ENCODE results near the gene KIF17. TPM values are rescaled to one million over a fixed set of nuclear protein-coding genes. Genes with fewer than 3 reads are reported as not detected.

The KIF17 gene
- total and polyA plus RNA-seq, 2 of the 4 experiments (the other 2 are of a cell fraction) = 4.5 to 5.7 TPM

GRCh38 chr1:20713440-20713839 lies 4.4 kb downstream of the KIF17 start:
- DNase-seq (no peak), ATAC-seq (ENCODE audit: low read depth) (no peak)
- intact Hi-C loops (cut with micrococcal nuclease) (no loop called here), in situ Hi-C loops (cut with MboI; ENCODE audit: low sequenced_read_pairs) (no loop called here), dilution Hi-C loops (cut with HindIII; ENCODE audit: low sequenced_read_pairs, unreplicated experiment) (no loop called here)
- H2BK120ac ChIP-seq (ENCODE audit: low read depth, low read length) = no peak overlapping the region
- 80% methylated on average over 1 of the region's 6 CpGs; no CpG with 5 or more reads in 1 of the 2 experiments for WGBS, 2 experiments (ENCODE audit: extremely low coverage in 2 of 2, insufficient read length in 1 of 2)
- H3K27me3 ChIP-seq (ENCODE audit: control insufficient read depth, insufficient read depth, low read length) = no peaks in the 10 kb centered on the region
- H3K79me1 ChIP-seq (ENCODE audit: low read depth in 1 of 2, low read length in 2 of 2) = no peaks in the 10 kb centered on the region
- H4K20me1 ChIP-seq (ENCODE audit: insufficient read depth, low read length) = no peaks in the 10 kb centered on the region
- peaks cover 2% of the 10 kb centered on the region; the same call in 1 of the 2 replicates for H3K4me1 ChIP-seq (ENCODE audit: control insufficient read depth, insufficient read depth, low read length)
- H3K9me1 ChIP-seq (ENCODE audit: insufficient read depth, low read length) = peaks cover 8% of the 10 kb centered on the region; the same call in 1 of the 2 replicates
- no peak overlapping the region for H3K56ac ChIP-seq (ENCODE audit: extremely low read depth, insufficient read depth, low read length)
- H2AFZ ChIP-seq (replicated peaks; ENCODE audit: low read length, poor library complexity) = no peak overlapping the region
- H3K18ac ChIP-seq (ENCODE audit: low read depth, low read length) = no peak overlapping the region
- no peak overlapping the region for H3K23ac ChIP-seq (ENCODE audit: low read depth, low read length)
- H4K91ac ChIP-seq (ENCODE audit: insufficient read depth, low read depth, low read length) = no peak overlapping the region
- ChIA-PET CTCF (no interaction called here), POLR2A (ENCODE audit: unreplicated experiment) (no interaction called here)
- H3K4ac ChIP-seq (ENCODE audit: low read depth, low read length) = no peak overlapping the region
- no peak overlapping the region for H3K9ac ChIP-seq (ENCODE audit: low read depth, low read length)
- no peak overlapping the region for H2BK15ac ChIP-seq (ENCODE audit: low read depth, low read length)
- no peak overlapping the region for H4K8ac ChIP-seq (ENCODE audit: low read depth in 2 of 2, low read length in 2 of 2)
- peak overlapping the region; percentile 65 for H2AK9ac ChIP-seq (replicated peaks; ENCODE audit: low read depth, low read length, poor library complexity)
- H2AK5ac ChIP-seq (ENCODE audit: low read depth, low read length) = no peak overlapping the region; the same call in 1 of the 2 replicates
- H3K4me2 ChIP-seq (ENCODE audit: low read depth, low read length) = no peak overlapping the region
- H2BK20ac ChIP-seq (ENCODE audit: low read depth, low read length) = no peak overlapping the region
- no peak overlapping the region for H3K4me3 ChIP-seq (ENCODE audit: insufficient read depth, low read depth, low read length)
- no peak overlapping the region for H2BK5ac ChIP-seq (ENCODE audit: low read depth, low read length, poor library complexity, severe bottlenecking)
- no peak overlapping the region for H4K5ac ChIP-seq (ENCODE audit: low read depth, low read length)
- BruUV-seq (replicated peaks) = no TSS peak
- no peaks in the 10 kb centered on the region for H3K36me3 ChIP-seq (ENCODE audit: control insufficient read depth, insufficient read depth, low read length)
- no peak overlapping the region for H3K27ac ChIP-seq (ENCODE audit: insufficient read depth, low read length)
- TF ChIP-seq POLR2A (IDR thresholded peaks at IDR 0.05; ENCODE audit: low read depth, low read length) (no peak), USF2 (IDR thresholded peaks at IDR 0.05; ENCODE audit: low read depth, low read length) (no peak), CHD1 (IDR thresholded peaks at IDR 0.05; ENCODE audit: low read depth, low read length) (no peak), NFE2L2 (IDR thresholded peaks at IDR 0.05; ENCODE audit: low read depth, low read length) (no peak), CEBPB (IDR thresholded peaks at IDR 0.05; ENCODE audit: low read depth, low read length) (no peak), BHLHE40 (IDR thresholded peaks at IDR 0.05; ENCODE audit: low read depth, low read length) (no peak), RFX5 (IDR thresholded peaks at IDR 0.05; ENCODE audit: low read depth, low read length) (no peak), RAD21 (IDR thresholded peaks at IDR 0.05; ENCODE audit: low read length) (no peak), MAFK (IDR thresholded peaks at IDR 0.05; ENCODE audit: low read depth, low read length) (no peak), RCOR1 (IDR thresholded peaks at IDR 0.05; ENCODE audit: insufficient replicate concordance, low read length) (no peak), ELK1 (IDR thresholded peaks at IDR 0.05; ENCODE audit: borderline replicate concordance, low read depth, low read length) (no peak), MXI1 (IDR thresholded peaks at IDR 0.05; ENCODE audit: borderline replicate concordance, low read depth, low read length) (no peak), CTCF (conservative IDR thresholded peaks at IDR 0.05; ENCODE audit: low read depth, low read length) (no peak), SMC3 (IDR thresholded peaks at IDR 0.05; ENCODE audit: low read depth, low read length) (no peak), MAZ (IDR thresholded peaks at IDR 0.05; ENCODE audit: borderline replicate concordance, low read depth, low read length) (no peak)
- H3K14ac ChIP-seq (replicated peaks; ENCODE audit: low read depth, low read length) = no peak overlapping the region
- H3K9me3 ChIP-seq (ENCODE audit: control insufficient read depth, insufficient read depth, low read length) = no peaks in the 10 kb centered on the region

All from IMR-90 (cell line).